ENCODE measurements around the gene KCNV2.

KCNV2 gene

GRCh38 chr9:2723376-2724065 is 6.2 kb downstream of the KCNV2 start:
- no peak overlapping the region for H3K4me3 Mint-ChIP-seq
- peaks cover 4% of the 10 kb centered on the region for H3K9me3 Mint-ChIP-seq
- peak overlapping the region; percentile 36 for H3K27ac Mint-ChIP-seq
- TF ChIP-seq CTCF (IDR thresholded peaks at IDR 0.05), result no peak
- no peak for DNase-seq
- peaks cover 3% of the 10 kb centered on the region for H3K27me3 Mint-ChIP-seq (ENCODE audit: low read depth, poor library complexity)
- peaks cover 56% of the 10 kb centered on the region for H3K4me1 Mint-ChIP-seq
- peaks cover 19% of the 10 kb centered on the region for H3K36me3 Mint-ChIP-seq (ENCODE audit: low read depth)

DNA sequence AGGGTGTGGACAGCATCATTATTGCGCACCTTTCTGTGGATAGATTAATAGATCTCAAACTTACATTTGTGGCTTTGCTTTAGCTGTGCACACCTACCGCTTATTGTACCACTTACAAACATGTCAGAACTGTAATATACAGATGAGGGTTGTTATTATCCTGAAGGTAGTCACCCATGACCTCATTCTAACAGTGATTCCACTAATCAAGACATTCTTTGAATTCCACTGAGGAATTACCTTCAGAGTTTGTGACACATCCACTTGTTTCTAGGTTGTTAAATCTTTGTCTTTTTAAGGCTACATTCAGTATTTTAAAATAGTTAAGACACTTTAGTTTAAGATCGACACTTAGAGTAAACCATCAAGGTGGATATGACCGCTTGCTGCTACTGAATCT is 7.8 kb downstream of the KCNV2 start:
- peaks cover 3% of the 10 kb centered on the region for H3K27me3 Mint-ChIP-seq (ENCODE audit: low read depth, poor library complexity)
- no peak overlapping the region for H3K27ac Mint-ChIP-seq
- peaks cover 60% of the 10 kb centered on the region for H3K4me1 Mint-ChIP-seq
- no peak overlapping the region for H3K4me3 Mint-ChIP-seq
- TF ChIP-seq CTCF (IDR thresholded peaks at IDR 0.05), result no peak
- no peaks in the 10 kb centered on the region for H3K9me3 Mint-ChIP-seq
- no peak for DNase-seq
- H3K36me3 Mint-ChIP-seq (ENCODE audit: low read depth), result peaks cover 3% of the 10 kb centered on the region

DNA sequence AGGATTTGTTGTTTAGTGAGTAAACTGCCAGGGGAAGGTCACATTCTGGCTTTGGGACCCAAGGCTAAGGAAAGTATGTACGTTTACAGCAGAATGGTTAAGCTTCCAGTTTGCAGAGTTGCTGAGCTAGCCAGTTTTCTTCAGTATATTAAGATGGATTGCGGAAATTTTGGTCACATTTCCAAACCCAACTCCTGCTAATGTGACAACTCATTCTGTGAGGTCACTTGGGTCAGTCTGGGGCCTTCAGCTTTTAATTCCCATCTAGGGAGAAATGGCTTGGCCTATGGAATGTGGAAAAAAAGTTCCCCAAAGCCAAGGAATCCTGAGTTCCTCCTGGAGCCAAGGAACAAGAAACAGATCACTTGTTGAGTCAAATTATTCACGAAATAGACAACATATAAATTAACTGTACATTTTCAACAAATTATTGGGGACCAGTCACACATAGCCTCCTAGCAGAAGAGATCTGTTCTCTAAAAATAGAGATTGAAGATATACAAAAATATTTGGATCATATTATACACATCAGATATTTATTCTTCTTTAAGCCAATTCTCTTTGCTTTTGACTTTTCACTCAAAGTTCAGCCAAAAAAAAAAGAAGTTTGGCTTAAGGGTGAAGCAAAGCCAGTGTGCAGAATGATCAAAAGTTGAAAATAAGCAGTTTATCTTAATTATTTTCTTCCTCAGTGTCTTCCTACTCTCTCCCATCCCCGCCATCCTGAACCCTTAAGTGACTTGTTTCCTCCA is 8.8 kb downstream of the KCNV2 start:
- DNase-seq, result no peak
- no peaks in the 10 kb centered on the region for H3K9me3 Mint-ChIP-seq
- H3K27me3 Mint-ChIP-seq (ENCODE audit: low read depth, poor library complexity), result peaks cover 3% of the 10 kb centered on the region
- no peaks in the 10 kb centered on the region for H3K36me3 Mint-ChIP-seq (ENCODE audit: low read depth)
- H3K4me1 Mint-ChIP-seq, result peaks cover 56% of the 10 kb centered on the region
- H3K4me3 Mint-ChIP-seq, result peak overlapping the region; percentile 57
- no peak for TF ChIP-seq CTCF (IDR thresholded peaks at IDR 0.05)
- no peak overlapping the region for H3K27ac Mint-ChIP-seq

DNA sequence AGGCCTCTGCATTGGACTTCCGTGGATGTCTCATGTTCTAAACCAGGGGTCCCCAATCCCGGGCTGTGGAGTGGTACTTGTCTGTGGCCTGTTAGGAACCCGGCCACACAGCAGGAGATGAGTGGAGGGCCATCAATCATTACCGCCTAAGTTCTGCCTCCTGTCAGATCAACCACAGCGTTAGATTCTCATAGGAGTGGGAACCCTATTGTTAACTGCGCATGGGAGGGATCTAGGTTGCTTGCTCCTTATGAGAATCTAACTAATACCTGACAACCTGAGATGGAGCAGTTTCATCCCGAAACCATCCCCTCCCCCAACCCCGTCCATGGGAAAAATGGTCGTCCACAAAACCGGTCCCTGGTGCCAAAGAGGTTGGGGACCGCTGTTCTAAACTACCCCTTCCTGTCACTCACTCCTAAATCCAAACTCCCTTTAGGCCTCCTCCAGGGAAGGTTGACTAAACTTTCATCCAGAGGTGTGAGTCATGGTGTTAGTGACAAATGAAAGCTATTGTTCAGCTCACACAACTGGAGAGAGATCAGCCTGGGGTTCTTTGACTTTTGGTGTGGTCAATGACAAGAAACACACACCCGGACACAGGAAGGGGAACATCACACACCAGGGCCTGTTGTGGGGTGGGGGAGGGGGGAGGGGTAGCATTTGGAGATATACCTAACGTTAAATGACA is 9.5 kb downstream of the KCNV2 start:
- Mint-ChIP-seq H3K4me1 (peaks cover 56% of the 10 kb centered on the region), H3K27ac (no peak overlapping the region), H3K36me3 (ENCODE audit: low read depth) (no peaks in the 10 kb centered on the region), H3K9me3 (no peaks in the 10 kb centered on the region), H3K27me3 (ENCODE audit: low read depth, poor library complexity) (peaks cover 3% of the 10 kb centered on the region), H3K4me3 (peak overlapping the region; percentile 57)
- DNase-seq, result no peak
- no peak for TF ChIP-seq CTCF (IDR thresholded peaks at IDR 0.05)

- H3K27me3 Mint-ChIP-seq (ENCODE audit: low read depth, poor library complexity), result peaks cover 3% of the 10 kb centered on the region
- no peak overlapping the region for H3K27ac Mint-ChIP-seq
- no peaks in the 10 kb centered on the region for H3K9me3 Mint-ChIP-seq
- no peak for DNase-seq
- H3K4me1 Mint-ChIP-seq, result peaks cover 56% of the 10 kb centered on the region
- no peak overlapping the region for H3K4me3 Mint-ChIP-seq
- H3K36me3 Mint-ChIP-seq (ENCODE audit: low read depth), result no peaks in the 10 kb centered on the region
- TF ChIP-seq CTCF (IDR thresholded peaks at IDR 0.05), result no peak
Observed at GRCh38 chr9:2727374-2727773, 10.1 kb downstream of the KCNV2 start.
